Measurements from ENCODE around the gene VPS13C.

The VPS13C gene

DNA sequence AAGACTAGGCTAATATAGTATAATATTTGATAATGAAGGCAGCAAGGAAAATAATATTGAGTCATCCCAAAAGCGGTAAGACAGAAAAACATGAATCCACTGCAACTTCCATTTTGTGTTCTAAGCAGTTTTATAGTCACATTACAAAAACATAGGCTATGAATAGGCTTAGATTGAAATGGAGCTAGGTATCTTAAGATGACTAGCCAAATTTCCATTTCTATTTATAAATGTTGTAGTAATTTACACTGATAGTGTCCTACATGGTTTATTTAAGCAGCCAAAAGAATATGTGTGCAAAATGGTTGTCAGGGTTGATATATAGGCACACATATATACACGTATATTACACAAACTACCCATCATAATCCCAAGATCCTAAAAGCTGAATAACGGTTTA is 82.0 kb downstream of the VPS13C start:
- TF ChIP-seq EZH2 (IDR thresholded peaks at IDR 0.05): no peak
- TF ChIP-seq POLR2AphosphoS5 (IDR thresholded peaks at IDR 0.05; ENCODE audit: borderline replicate concordance, low read depth, low read length): no peak
- TF ChIP-seq FOXP2 (optimal IDR thresholded peaks at IDR 0.05; ENCODE audit: control extremely low read depth, extremely low read length, insufficient read depth): no peak
- H3K36me3 ChIP-seq (ENCODE audit: insufficient read depth, low read length): 0 out of 2 replicates have a peak, but pooled peaks cover 4% of the 10 kb centered on the region
- no peak for DNase-seq (ENCODE audit: low read depth, low spot score)

DNA sequence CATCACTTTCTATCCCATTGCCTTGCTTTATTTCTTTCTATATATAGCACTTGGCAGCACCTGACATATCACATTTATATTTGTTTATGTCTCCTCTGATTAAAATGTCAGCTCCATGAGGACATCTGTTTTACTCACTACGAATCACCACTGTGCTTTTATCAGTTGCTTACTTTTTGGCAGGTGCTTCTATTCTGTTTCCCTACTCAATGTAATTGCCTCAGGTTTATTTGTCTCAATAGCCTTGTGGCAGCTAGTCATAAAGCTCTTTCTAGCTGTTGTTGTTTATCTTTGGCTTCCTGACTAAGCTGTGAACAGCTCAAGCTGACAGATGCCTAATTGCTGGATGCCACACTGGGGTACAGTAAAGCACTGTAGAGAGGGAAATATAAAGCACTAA is 85.5 kb downstream of the VPS13C start:
- no peak for TF ChIP-seq EZH2 (IDR thresholded peaks at IDR 0.05)
- no peak for TF ChIP-seq FOXP2 (optimal IDR thresholded peaks at IDR 0.05; ENCODE audit: control extremely low read depth, extremely low read length, insufficient read depth)
- no peak overlapping the region for H3K27ac ChIP-seq
- no peak overlapping the region for H3K9ac ChIP-seq (ENCODE audit: insufficient read length)
- H3K4me3 ChIP-seq: no peak overlapping the region
- H3K9me3 ChIP-seq (ENCODE audit: low read depth, low read length): no peaks in the 10 kb centered on the region
- no peak for DNase-seq (ENCODE audit: low read depth, low spot score)
- H3K36me3 ChIP-seq (ENCODE audit: insufficient read depth, low read length): peaks cover 9% of the 10 kb centered on the region; the same call in 1 of the 2 replicates

More for the DNA sequence above, 82.0 kb downstream of the VPS13C start:
- Histone ChIP-seq H3K9me3 (ENCODE audit: low read depth, low read length) (no peaks in the 10 kb centered on the region), H3K9ac (ENCODE audit: insufficient read length) (no peak overlapping the region), H3K27ac (no peak overlapping the region), H3K4me3 (no peak overlapping the region)

DNA sequence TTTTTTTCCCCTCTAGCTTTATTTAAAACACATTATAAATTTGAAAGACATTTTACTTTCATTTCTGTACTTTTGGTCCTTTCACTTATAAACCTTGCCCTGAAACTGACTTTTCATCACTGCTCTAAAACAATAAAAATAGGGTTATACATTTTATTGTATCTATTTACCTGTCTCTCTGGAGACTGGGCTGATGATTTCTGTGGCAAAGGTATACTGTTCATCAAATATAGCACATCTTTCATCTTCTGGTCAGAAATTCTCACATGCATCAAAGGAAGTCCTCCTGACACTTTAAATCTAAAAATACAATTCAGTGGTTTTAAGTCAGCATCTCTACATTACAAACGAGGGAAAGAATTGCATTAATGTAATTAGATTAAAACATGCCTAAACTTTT is 86.1 kb downstream of the VPS13C start:
- DNase-seq (ENCODE audit: low read depth, low spot score): no peak
- Histone ChIP-seq H3K4me3 (no peak overlapping the region), H3K9me3 (ENCODE audit: low read depth, low read length) (no peaks in the 10 kb centered on the region), H3K9ac (ENCODE audit: insufficient read length) (no peak overlapping the region), H3K27ac (no peak overlapping the region), H3K36me3 (ENCODE audit: insufficient read depth, low read length) (peaks cover 9% of the 10 kb centered on the region; the same call in 1 of the 2 replicates)
- TF ChIP-seq EZH2 (IDR thresholded peaks at IDR 0.05) (no peak), POLR2AphosphoS5 (IDR thresholded peaks at IDR 0.05; ENCODE audit: borderline replicate concordance, low read depth, low read length) (no peak), FOXP2 (optimal IDR thresholded peaks at IDR 0.05; ENCODE audit: control extremely low read depth, extremely low read length, insufficient read depth) (no peak)

DNA sequence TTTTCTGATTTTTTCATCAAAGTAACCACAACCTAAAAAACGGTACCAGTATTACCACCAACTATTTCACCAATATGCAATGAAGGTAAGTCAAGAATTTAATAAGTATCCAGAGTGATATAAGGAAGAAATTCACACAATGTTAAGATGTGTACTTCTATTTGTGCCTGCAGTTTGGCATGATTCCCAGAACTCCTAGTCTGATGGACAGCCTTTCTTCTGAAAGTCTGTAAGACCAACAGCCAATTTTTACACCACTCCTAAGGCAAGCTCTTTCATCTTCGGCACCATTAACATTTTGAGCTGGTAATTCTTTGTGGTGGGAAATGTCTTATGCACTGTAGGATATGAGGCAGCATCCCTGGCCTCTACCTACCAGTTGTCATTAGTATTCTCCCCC is 108.3 kb downstream of the VPS13C start:
- Histone ChIP-seq H3K27ac (no peak overlapping the region), H3K36me3 (ENCODE audit: insufficient read depth, low read length) (peaks cover 8% of the 10 kb centered on the region; the same call in 1 of the 2 replicates), H3K9me3 (ENCODE audit: low read depth, low read length) (no peaks in the 10 kb centered on the region), H3K9ac (ENCODE audit: insufficient read length) (no peak overlapping the region), H3K4me3 (no peak overlapping the region)
- TF ChIP-seq FOXP2 (optimal IDR thresholded peaks at IDR 0.05; ENCODE audit: control extremely low read depth, extremely low read length, insufficient read depth) (no peak), EZH2 (IDR thresholded peaks at IDR 0.05) (no peak), POLR2AphosphoS5 (IDR thresholded peaks at IDR 0.05; ENCODE audit: borderline replicate concordance, low read depth, low read length) (no peak)
- DNase-seq (ENCODE audit: low read depth, low spot score): no peak

DNA sequence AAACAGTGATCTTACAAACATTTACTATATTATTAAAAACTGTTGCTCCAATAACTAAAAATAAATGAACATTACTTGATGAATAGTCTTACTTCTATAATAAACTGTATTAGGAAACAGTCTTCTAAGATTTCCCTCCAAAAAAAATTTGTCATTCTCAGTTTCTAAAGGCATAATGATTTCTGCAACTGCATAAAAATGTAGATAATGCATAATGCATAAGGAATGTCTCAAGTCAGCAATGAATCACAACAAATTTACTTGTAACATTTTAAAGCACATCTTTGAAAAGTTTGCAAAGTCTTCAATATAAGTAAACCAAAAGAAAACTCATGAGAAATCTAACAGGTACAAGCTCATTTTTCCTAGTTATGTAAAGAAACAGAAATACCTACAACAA is 113.5 kb downstream of the VPS13C start:
- Histone ChIP-seq H3K27ac (peak overlapping the region; percentile 49; the same call in 1 of the 2 replicates), H3K9me3 (ENCODE audit: low read depth, low read length) (peaks cover 3% of the 10 kb centered on the region; the same call in 1 of the 2 replicates)

DNA sequence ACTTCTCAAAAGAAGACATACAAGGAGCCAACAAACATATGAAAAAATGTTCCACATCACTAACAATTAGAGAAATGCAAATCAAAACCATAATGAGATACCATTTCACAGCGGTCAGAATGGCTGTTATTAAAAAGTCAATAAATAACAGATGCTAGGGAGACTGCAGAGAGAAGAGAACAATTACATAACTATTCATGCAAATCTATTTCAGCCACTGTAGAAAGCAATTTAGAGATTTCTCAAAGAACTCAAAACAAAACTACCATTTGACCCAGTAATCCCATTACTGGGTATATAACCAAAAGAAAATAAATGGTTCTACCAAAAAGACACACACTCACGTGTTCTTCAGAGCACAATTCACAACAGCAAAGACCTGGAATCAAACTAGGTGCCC is 116.3 kb downstream of the VPS13C start:
- no peak overlapping the region for H3K9ac ChIP-seq (ENCODE audit: insufficient read length)
- H3K27ac ChIP-seq: no peak overlapping the region
- peaks cover 28% of the 10 kb centered on the region for H3K36me3 ChIP-seq (ENCODE audit: insufficient read depth, low read length)
- DNase-seq (ENCODE audit: low read depth, low spot score): no peak
- peaks cover 3% of the 10 kb centered on the region; the same call in 1 of the 2 replicates for H3K9me3 ChIP-seq (ENCODE audit: low read depth, low read length)
- H3K4me3 ChIP-seq: no peak overlapping the region
- no peak for TF ChIP-seq POLR2AphosphoS5 (IDR thresholded peaks at IDR 0.05; ENCODE audit: borderline replicate concordance, low read depth, low read length)
- TF ChIP-seq EZH2 (IDR thresholded peaks at IDR 0.05): no peak
- no peak for TF ChIP-seq FOXP2 (optimal IDR thresholded peaks at IDR 0.05; ENCODE audit: control extremely low read depth, extremely low read length, insufficient read depth)

More for the DNA sequence above, 113.5 kb downstream of the VPS13C start:
- H3K9ac ChIP-seq (ENCODE audit: insufficient read length): no peak overlapping the region
- no peak overlapping the region for H3K4me3 ChIP-seq
- peaks cover 24% of the 10 kb centered on the region for H3K36me3 ChIP-seq (ENCODE audit: insufficient read depth, low read length)
- peak; percentile 12 for DNase-seq (ENCODE audit: low read depth, low spot score)
- TF ChIP-seq POLR2AphosphoS5 (IDR thresholded peaks at IDR 0.05; ENCODE audit: borderline replicate concordance, low read depth, low read length) (no peak), FOXP2 (optimal IDR thresholded peaks at IDR 0.05; ENCODE audit: control extremely low read depth, extremely low read length, insufficient read depth) (no peak), EZH2 (IDR thresholded peaks at IDR 0.05) (no peak)

DNA sequence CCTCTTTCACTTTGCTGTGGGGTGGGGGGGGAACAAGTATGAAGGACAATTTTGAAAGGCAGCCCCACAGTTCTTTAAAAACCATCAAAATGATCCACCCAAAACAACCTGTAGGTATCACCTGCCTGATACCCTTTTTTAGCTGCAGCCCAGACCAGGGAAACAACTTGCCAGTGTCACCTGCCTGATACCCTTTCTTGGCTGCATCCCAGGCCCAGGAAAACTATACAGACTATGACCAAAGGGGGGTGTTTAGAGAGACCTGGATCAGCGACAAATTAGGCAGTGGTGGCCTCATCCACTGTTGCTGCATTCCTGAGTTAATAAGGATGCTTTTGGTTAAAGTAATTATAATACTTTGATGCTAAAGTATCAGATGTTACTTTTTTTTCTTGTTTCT is 122.0 kb downstream of the VPS13C start:
- H3K27ac ChIP-seq: no peak overlapping the region
- DNase-seq (ENCODE audit: low read depth, low spot score): no peak
- no peaks in the 10 kb centered on the region for H3K9me3 ChIP-seq (ENCODE audit: low read depth, low read length)
- TF ChIP-seq FOXP2 (optimal IDR thresholded peaks at IDR 0.05; ENCODE audit: control extremely low read depth, extremely low read length, insufficient read depth) (no peak), EZH2 (IDR thresholded peaks at IDR 0.05) (no peak), POLR2AphosphoS5 (IDR thresholded peaks at IDR 0.05; ENCODE audit: borderline replicate concordance, low read depth, low read length) (no peak)
- H3K36me3 ChIP-seq (ENCODE audit: insufficient read depth, low read length): peaks cover 5% of the 10 kb centered on the region
- H3K9ac ChIP-seq (ENCODE audit: insufficient read length): no peak overlapping the region
- H3K4me3 ChIP-seq: no peak overlapping the region

DNA sequence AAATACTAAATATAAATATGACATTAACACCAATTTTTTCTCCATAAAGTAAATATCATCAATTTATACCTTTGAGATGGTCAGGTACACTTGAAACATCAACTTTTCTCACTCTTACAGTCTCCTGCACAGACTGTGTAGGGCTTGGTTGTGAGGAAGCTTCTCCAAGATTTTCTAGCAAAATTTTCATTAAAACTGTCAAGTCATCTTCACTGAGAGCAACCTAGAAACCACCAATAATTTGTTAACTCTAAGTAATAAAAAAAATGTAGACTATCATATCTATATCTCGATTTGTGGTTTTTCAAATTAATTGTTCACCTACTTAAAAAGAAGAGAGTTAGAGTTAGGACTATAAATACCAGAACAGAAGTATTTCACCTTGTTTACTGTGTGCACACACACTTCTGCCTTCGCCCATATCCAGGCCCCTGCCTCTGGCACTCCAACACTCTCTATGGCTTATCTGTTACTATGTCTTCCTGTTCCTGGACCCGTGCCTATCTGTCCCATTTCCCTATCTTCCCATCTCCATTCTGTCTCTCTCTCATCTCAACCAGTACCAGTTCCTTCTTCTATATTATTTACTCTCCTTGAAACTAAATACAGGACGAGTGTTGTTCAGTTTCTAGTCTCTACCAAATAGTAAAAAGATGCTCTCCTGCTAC is 123.6 kb downstream of the VPS13C start:
- H3K27ac ChIP-seq: no peak overlapping the region
- no peak for DNase-seq (ENCODE audit: low read depth, low spot score)
- peaks cover 2% of the 10 kb centered on the region for H3K36me3 ChIP-seq (ENCODE audit: insufficient read depth, low read length)
- H3K9ac ChIP-seq (ENCODE audit: insufficient read length): no peak overlapping the region
- H3K4me3 ChIP-seq: no peak overlapping the region
- H3K9me3 ChIP-seq (ENCODE audit: low read depth, low read length): no peaks in the 10 kb centered on the region
- TF ChIP-seq EZH2 (IDR thresholded peaks at IDR 0.05) (no peak), POLR2AphosphoS5 (IDR thresholded peaks at IDR 0.05; ENCODE audit: borderline replicate concordance, low read depth, low read length) (no peak), FOXP2 (optimal IDR thresholded peaks at IDR 0.05; ENCODE audit: control extremely low read depth, extremely low read length, insufficient read depth) (no peak)

DNA sequence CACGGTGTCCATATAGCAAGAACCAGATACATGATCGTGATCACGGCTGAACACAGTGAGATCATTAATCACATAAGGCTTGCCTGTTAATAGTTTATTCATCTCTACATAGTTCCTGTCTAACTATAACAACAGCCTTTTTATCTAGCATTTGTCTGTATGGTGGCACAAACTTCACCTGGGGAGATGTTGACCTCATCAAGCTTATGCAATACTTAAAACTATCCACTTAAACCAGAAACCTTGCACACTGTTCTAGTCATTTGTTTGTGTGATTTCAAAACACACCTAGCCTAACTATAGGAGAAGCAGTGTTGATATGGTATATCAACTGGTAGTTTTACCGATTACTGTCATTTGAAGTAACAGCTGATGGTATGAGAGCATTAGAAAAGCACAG is 124.8 kb downstream of the VPS13C start:
- Histone ChIP-seq H3K27ac (no peak overlapping the region), H3K36me3 (ENCODE audit: insufficient read depth, low read length) (no peaks in the 10 kb centered on the region)
- no peak for DNase-seq (ENCODE audit: low read depth, low spot score)

More for the DNA sequence above, 124.8 kb downstream of the VPS13C start:
- TF ChIP-seq FOXP2 (optimal IDR thresholded peaks at IDR 0.05; ENCODE audit: control extremely low read depth, extremely low read length, insufficient read depth) (no peak), POLR2AphosphoS5 (IDR thresholded peaks at IDR 0.05; ENCODE audit: borderline replicate concordance, low read depth, low read length) (no peak), EZH2 (IDR thresholded peaks at IDR 0.05) (no peak)
- Histone ChIP-seq H3K9ac (ENCODE audit: insufficient read length) (no peak overlapping the region), H3K9me3 (ENCODE audit: low read depth, low read length) (no peaks in the 10 kb centered on the region), H3K4me3 (no peak overlapping the region)
